Heart right ventricle (tissue), 16 donors: ENCODE results near the gene RRAS2. TPM values are rescaled to one million over a fixed set of nuclear protein-coding genes. Genes with fewer than 3 reads are reported as not detected.

Experiments
- ATAC-seq, 8 donors: fragments of 200-7000 bp; cut with Tn5 transposase; one replicate each; pipeline ENCODE4 v1.9.1; 2020; ENCODE audit warnings: mild to moderate bottlenecking in 8 of 8, moderate library complexity in 8 of 8, moderate number of reproducible peaks in 1 of 8
- DNase-seq, 2 donors: peaks; one replicate each; pipeline ENCODE4 v3.0.0-alpha.2; 2020
- H3K27ac ChIP-seq, 10 donors: fragments of 200-600 bp; sonication (generic) in 2 of 10; one replicate each; pipeline versions ENCODE4 v1.5.0 to v1.8.0; 2020 to 2022; ENCODE audit warnings: mild to moderate bottlenecking in 3 of 10
- H3K27me3 ChIP-seq, 7 donors: fragments of 200-600 bp; one replicate each; pipeline ENCODE4 v1.8.0; 2021 to 2022; ENCODE audit warnings: mild to moderate bottlenecking in 2 of 7
- H3K36me3 ChIP-seq, 9 donors: fragments of 200-600 bp; sonication (generic) in 1 of 9; one replicate each; pipeline versions ENCODE4 v1.5.0 to v1.8.0; 2020 to 2022; ENCODE audit warnings: mild to moderate bottlenecking in 2 of 9
- H3K4me1 ChIP-seq, 9 donors: fragments of 200-600 bp; sonication (generic) in 1 of 9; one replicate each; pipeline versions ENCODE4 v1.5.0 to v1.8.0; 2020 to 2022; ENCODE audit warnings: mild to moderate bottlenecking in 4 of 9
- H3K4me3 ChIP-seq, 10 donors: fragments of 200-600 bp; sonication (generic) in 2 of 10; one replicate each; pipeline versions ENCODE4 v1.5.0 to v1.8.0; 2020 to 2022; ENCODE audit warnings: mild to moderate bottlenecking in 7 of 10, moderate library complexity in 2 of 10
- H3K9me3 ChIP-seq, 11 donors: fragments of 200-600 bp in 10 of 11; sonication (generic) in 2 of 11; one replicate each; pipeline versions ENCODE4 v1.5.0 to v1.8.0; 2013 to 2022; ENCODE audit warnings: mild to moderate bottlenecking in 2 of 11, control low read depth in 1 of 11, moderate library complexity in 1 of 11
- WGBS, 2 donors: extraction: QIAGEN DNeasy Blood & Tissue Kit; methylation state at CpG; one replicate each; pipeline ENCODE4 v1.1.7; 2013; ENCODE audit warnings: inconsistent platforms in 1 of 2; 5-methylcytosine and 5-hydroxymethylcytosine counted together
- intact Hi-C, 10 donors: fragments of 100-400 bp; cut with DNase I; formaldehyde crosslinking; loops; one replicate each; pipeline versions ENCODE4 v1.11.1 to v1.14.2; 2022
- polyA plus RNA-seq, 2 donors: library from polyadenylated mRNA; stranded (reverse); fragments of 200-250 nt; gene quantifications; one replicate each; pipeline ENCODE4 v1.2.3, GENCODE V29; 2013
- total RNA-seq, 10 donors: library from RNA; stranded (reverse); fragmentation: NEBNext Ultra II Directional in 3 of 10; extraction: Animal tissue kit (Norgen Biotek cat#: 25700) in 3 of 10; gene quantifications; one replicate each; pipeline versions ENCODE4 v1.2.1 to v1.2.4, GENCODE V29; 2021 to 2023
- TF ChIP-seq, protein P1 (sequence below), 9 donors: fragments of 200-600 bp; sonication (generic) in 2 of 9; IDR thresholded peaks; one replicate each; pipeline versions ENCODE4 v1.5.0 to v1.8.0; 2021 to 2022; ENCODE audit warnings: antibody characterized with exemption in 9 of 9, mild to moderate bottlenecking in 5 of 9, moderate library complexity in 1 of 9
- donor health status: Arrhythmogenic right ventricular cardiomyopathy.
- donor health status: ischemic (EF 13 %, LVEDD 7.1; RV severe dilation, severe dysfunction).
- donor health status: healthy with polysubstance abuse.
- donor health status: DM: no; HTN: yes; CAD: no.
- donor health status: DM: no; HTN: no; CAD: no.
- donor health status: ischemic (EF 25% LVEDD 6.9; RV normal size, moderate dysfunction).
- donor health status: ischemic (EF 25% LVEDD 5.7; RV mildly dilated, moderate dysfunction).
- donor health status: healthy.
- donor health status: DM: yes; HTN: yes; CAD: no.
- donor health status: Ischemic cardiomyopathy.
- donor health status: ischemic (EF 35%, LVEDD 5.7; RV mildly dilated, moderate dysfunction).
- donor health status: nonischemic (EF 11% LVEDD 7.7; RV severe dilation, severe dysfunction).
- donor health status: DM: yes; HTN: yes; CAD: no.
- donor health status: PGD.
- donor health status: ischemic (EF 29% LVEDD 5.4; RV normal size, mild dysfunction).
- donor health status: nonischemic (EF 23%, LVEDD 6.1; RV moderate dilation, normal function).

The RRAS2 gene
- total and polyA plus RNA-seq, 12 donors, result 20.8 to 142 (median 37.3) TPM

DNA sequence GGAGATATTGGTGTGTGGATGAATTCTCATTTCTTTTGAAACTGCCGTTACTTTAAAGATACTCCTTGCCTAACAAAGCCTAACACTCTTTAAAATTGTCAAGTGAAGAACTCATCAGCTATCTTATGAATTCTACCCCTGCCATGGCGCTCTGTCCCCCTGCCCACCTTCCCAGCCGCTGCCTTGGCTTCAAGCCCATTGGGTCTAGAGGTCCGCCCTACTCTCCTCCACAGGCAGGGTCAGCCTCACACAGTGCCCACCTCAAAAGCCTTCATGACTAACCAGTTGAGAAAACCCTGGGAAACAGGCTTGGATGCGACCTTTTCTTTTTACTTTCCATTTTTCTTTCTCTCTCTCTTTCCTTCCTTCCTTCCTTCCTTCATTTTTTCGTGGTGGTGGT, 128.6 kb downstream of the RRAS2 start:
- Histone ChIP-seq H3K4me1 (peaks cover 0 to 7% (median 0%) of the 10 kb centered on the region in 9 donors), H3K27ac (no peak overlapping the region), H3K36me3 (no peaks in the 10 kb centered on the region), H3K9me3 (peaks cover 0 to 17% (median 6%) of the 10 kb centered on the region in 11 donors), H3K27me3 (peaks cover 0 to 42% (median 10%) of the 10 kb centered on the region in 7 donors), H3K4me3 (no peak overlapping the region)
- 75 to 78% methylated on average over 6 of the region's 6 CpGs for WGBS, 2 donors
- intact Hi-C loops, result no loop called here
- TF ChIP-seq, protein P1, sequence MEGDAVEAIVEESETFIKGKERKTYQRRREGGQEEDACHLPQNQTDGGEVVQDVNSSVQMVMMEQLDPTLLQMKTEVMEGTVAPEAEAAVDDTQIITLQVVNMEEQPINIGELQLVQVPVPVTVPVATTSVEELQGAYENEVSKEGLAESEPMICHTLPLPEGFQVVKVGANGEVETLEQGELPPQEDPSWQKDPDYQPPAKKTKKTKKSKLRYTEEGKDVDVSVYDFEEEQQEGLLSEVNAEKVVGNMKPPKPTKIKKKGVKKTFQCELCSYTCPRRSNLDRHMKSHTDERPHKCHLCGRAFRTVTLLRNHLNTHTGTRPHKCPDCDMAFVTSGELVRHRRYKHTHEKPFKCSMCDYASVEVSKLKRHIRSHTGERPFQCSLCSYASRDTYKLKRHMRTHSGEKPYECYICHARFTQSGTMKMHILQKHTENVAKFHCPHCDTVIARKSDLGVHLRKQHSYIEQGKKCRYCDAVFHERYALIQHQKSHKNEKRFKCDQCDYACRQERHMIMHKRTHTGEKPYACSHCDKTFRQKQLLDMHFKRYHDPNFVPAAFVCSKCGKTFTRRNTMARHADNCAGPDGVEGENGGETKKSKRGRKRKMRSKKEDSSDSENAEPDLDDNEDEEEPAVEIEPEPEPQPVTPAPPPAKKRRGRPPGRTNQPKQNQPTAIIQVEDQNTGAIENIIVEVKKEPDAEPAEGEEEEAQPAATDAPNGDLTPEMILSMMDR (IDR thresholded peaks at IDR 0.05), result no peak
- ATAC-seq (no peak), DNase-seq (no peak)

DNA sequence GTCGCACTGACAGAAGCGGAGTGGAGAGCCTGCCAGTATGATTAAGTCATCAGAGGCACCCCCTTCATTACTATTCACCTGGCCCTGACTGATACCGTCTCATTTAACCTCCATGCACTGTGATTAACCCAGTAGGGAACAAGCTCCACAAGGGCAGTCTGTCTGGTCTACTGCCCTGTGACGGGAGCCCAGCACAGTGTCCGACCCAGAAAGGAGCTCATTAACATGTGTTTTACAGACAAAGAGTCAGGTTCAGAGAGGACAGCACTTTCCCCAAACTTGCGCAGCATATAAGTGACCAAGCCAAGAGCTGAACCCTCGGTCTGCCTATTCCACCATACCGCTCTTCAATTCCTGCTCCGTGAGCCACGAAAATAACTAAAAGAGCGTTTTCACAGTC, 129.5 kb downstream of the RRAS2 start:
- DNase-seq (no peak), ATAC-seq (no peak)
- TF ChIP-seq, protein P1 (IDR thresholded peaks at IDR 0.05), result no peak
- Histone ChIP-seq H3K27me3 (peaks cover 0 to 35% (median 8%) of the 10 kb centered on the region in 7 donors), H3K36me3 (no peaks in the 10 kb centered on the region), H3K9me3 (peaks cover 0 to 17% (median 6%) of the 10 kb centered on the region in 11 donors), H3K4me3 (no peak overlapping the region), H3K27ac (no peak overlapping the region), H3K4me1 (peaks cover 0 to 3% (median 0%) of the 10 kb centered on the region in 9 donors)
- intact Hi-C loops, result no loop called here
- 72 to 77% methylated on average over 11 of the region's 11 CpGs for WGBS, 2 donors

DNA sequence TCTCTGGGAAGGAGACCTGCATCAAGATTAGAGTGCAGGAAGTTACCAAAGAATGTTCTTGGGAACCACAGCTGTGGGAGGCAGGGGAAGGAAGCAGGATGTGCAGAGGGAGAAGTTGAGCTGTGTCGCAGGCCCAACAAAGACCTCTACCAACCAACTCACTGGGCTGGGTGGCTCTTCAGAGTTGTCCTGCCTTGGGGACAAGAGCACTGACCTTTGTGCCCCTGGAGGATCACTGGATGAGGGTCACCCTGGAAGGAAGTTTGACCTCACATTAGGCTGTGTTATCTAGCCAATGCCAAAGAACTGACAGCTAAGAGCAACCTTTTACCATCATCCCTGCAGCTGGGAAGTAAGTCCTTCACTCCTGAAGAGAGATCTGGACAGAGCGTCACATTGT, 130.6 kb downstream of the RRAS2 start:
- H3K4me1 ChIP-seq, result no peaks in the 10 kb centered on the region
- H3K9me3 ChIP-seq, result peaks cover 0 to 17% (median 6%) of the 10 kb centered on the region in 11 donors
- no peak overlapping the region for H3K27ac ChIP-seq
- TF ChIP-seq, protein P1 (IDR thresholded peaks at IDR 0.05), result no peak
- WGBS, 2 donors, result 80 to 83% methylated on average over 2 of the region's 2 CpGs
- peaks cover 0 to 31% (median 8%) of the 10 kb centered on the region in 7 donors for H3K27me3 ChIP-seq
- H3K4me3 ChIP-seq, result no peak overlapping the region
- DNase-seq, result no peak
- intact Hi-C loops, result no loop called here
- ATAC-seq, result no peak
- no peaks in the 10 kb centered on the region for H3K36me3 ChIP-seq

Other genes starting within 250 kb of the RRAS2 start
- 10 to 100 TPM; 40.2 to 60.0 (median 47.9) TPM for gene COPB1, start 140.6 kb upstream of the RRAS2 start, total RNA-seq
- 10 to 100 TPM; 28.4 to 49.1 TPM for gene COPB1, start 140.6 kb upstream of the RRAS2 start, polyA plus RNA-seq
- 100 to 1,000 TPM; 117 to 147 (median 124) TPM for gene PSMA1, start 161.2 kb upstream of the RRAS2 start, total RNA-seq
- 100 to 1,000 TPM; 131 to 150 TPM for gene PSMA1, start 161.2 kb upstream of the RRAS2 start, polyA plus RNA-seq